Adipocyte (in vitro differentiated cells): ENCODE measurements around the gene PRR5.

ENCODE experiments used
- DNase-seq: peaks from one replicate; pipeline ENCODE4 v3.0.0-alpha.2; 2015; ENCODE audit warnings: low read depth
- H3K27me3 ChIP-seq: replicated peaks from 2 replicates; pipeline ENCODE4 v1.7.0; 2013; ENCODE audit warnings: mild to moderate bottlenecking, low read length, moderate library complexity; ENCODE audit not compliant: control insufficient read depth, insufficient read depth
- H3K36me3 ChIP-seq: 2 replicates; pipeline ENCODE4 v1.7.0; 2013; ENCODE audit warnings: low read length, mild to moderate bottlenecking, moderate library complexity; ENCODE audit not compliant: control insufficient read depth, insufficient read depth, severe bottlenecking
- H3K4me1 ChIP-seq: 2 replicates; pipeline ENCODE4 v1.7.0; 2013; ENCODE audit warnings: mild to moderate bottlenecking, low read length, moderate library complexity; ENCODE audit not compliant: control insufficient read depth, insufficient read depth
- H3K4me3 ChIP-seq: 2 replicates; pipeline ENCODE4 v1.7.0; 2013; ENCODE audit warnings: mild to moderate bottlenecking, low read length, moderate library complexity
- H3K9ac ChIP-seq: 2 replicates; pipeline ENCODE4 v1.7.0; 2013; ENCODE audit warnings: mild to moderate bottlenecking, low read length, moderate library complexity
- H3K9me3 ChIP-seq: 2 replicates; pipeline ENCODE4 v1.7.0; 2013; ENCODE audit warnings: mild to moderate bottlenecking, low read length, moderate library complexity; ENCODE audit not compliant: control insufficient read depth

PRR5 gene

GRCh38 chr22:44723801-44724200 is 21.8 kb downstream of the PRR5 start:
- Histone ChIP-seq H3K9me3 (no peaks in the 10 kb centered on the region), H3K27me3 (no peaks in the 10 kb centered on the region), H3K9ac (no peak overlapping the region), H3K4me3 (no peak overlapping the region), H3K4me1 (peaks cover 5% of the 10 kb centered on the region), H3K36me3 (peaks cover 54% of the 10 kb centered on the region)
- no peak for DNase-seq

GRCh38 chr22:44724416-44724815 is 22.4 kb downstream of the PRR5 start:
- no peaks in the 10 kb centered on the region for H3K9me3 ChIP-seq
- peaks cover 55% of the 10 kb centered on the region for H3K36me3 ChIP-seq
- no peak overlapping the region for H3K9ac ChIP-seq
- no peak overlapping the region for H3K4me3 ChIP-seq
- H3K4me1 ChIP-seq: peaks cover 12% of the 10 kb centered on the region
- no peak for DNase-seq
- H3K27me3 ChIP-seq: no peaks in the 10 kb centered on the region

- Histone ChIP-seq H3K4me1 (peaks cover 16% of the 10 kb centered on the region), H3K4me3 (no peak overlapping the region), H3K9me3 (no peaks in the 10 kb centered on the region), H3K36me3 (peaks cover 56% of the 10 kb centered on the region), H3K27me3 (no peaks in the 10 kb centered on the region), H3K9ac (no peak overlapping the region)
- no peak for DNase-seq
These were observed 22.9 kb downstream of the PRR5 start for GRCh38 chr22:44724859-44725258.

- H3K9ac ChIP-seq: no peak overlapping the region
- H3K4me3 ChIP-seq: no peak overlapping the region
- no peak for DNase-seq
- H3K9me3 ChIP-seq: no peaks in the 10 kb centered on the region
- peaks cover 40% of the 10 kb centered on the region for H3K36me3 ChIP-seq
- H3K4me1 ChIP-seq: peaks cover 16% of the 10 kb centered on the region
- no peaks in the 10 kb centered on the region for H3K27me3 ChIP-seq
These were observed 24.4 kb downstream of the PRR5 start for GRCh38 chr22:44726439-44726838.

- no peaks in the 10 kb centered on the region for H3K27me3 ChIP-seq
- H3K9ac ChIP-seq: no peak overlapping the region
- DNase-seq: no peak
- peaks cover 37% of the 10 kb centered on the region for H3K36me3 ChIP-seq
- H3K4me1 ChIP-seq: peaks cover 16% of the 10 kb centered on the region
- H3K9me3 ChIP-seq: no peaks in the 10 kb centered on the region
- no peak overlapping the region for H3K4me3 ChIP-seq
These were observed 25.1 kb downstream of the PRR5 start for GRCh38 chr22:44727148-44727547.

- H3K9ac ChIP-seq: no peak overlapping the region
- DNase-seq: no peak
- H3K9me3 ChIP-seq: no peaks in the 10 kb centered on the region
These were observed 25.7 kb downstream of the PRR5 start for GRCh38 chr22:44727709-44728108.

GRCh38 chr22:44728761-44729324 is 26.8 kb downstream of the PRR5 start:
- H3K9me3 ChIP-seq: no peaks in the 10 kb centered on the region
- no peak for DNase-seq
- H3K4me1 ChIP-seq: peaks cover 16% of the 10 kb centered on the region
- no peaks in the 10 kb centered on the region for H3K27me3 ChIP-seq
- H3K4me3 ChIP-seq: peak overlapping the region; percentile 36
- H3K36me3 ChIP-seq: peaks cover 40% of the 10 kb centered on the region
- H3K9ac ChIP-seq: peak overlapping the region; percentile 26

More at GRCh38 chr22:44727709-44728108, 25.7 kb downstream of the PRR5 start:
- H3K27me3 ChIP-seq: no peaks in the 10 kb centered on the region
- H3K4me3 ChIP-seq: no peak overlapping the region
- H3K36me3 ChIP-seq: peaks cover 40% of the 10 kb centered on the region
- H3K4me1 ChIP-seq: peaks cover 16% of the 10 kb centered on the region

- H3K4me1 ChIP-seq: peaks cover 16% of the 10 kb centered on the region
- no peaks in the 10 kb centered on the region for H3K27me3 ChIP-seq
- peak overlapping the region; percentile 36 for H3K4me3 ChIP-seq
- H3K36me3 ChIP-seq: peaks cover 39% of the 10 kb centered on the region
- DNase-seq: no peak
- H3K9me3 ChIP-seq: no peaks in the 10 kb centered on the region
- H3K9ac ChIP-seq: peak overlapping the region; percentile 26
These were observed 27.5 kb downstream of the PRR5 start for GRCh38 chr22:44729391-44730021.

- no peak for DNase-seq
- Histone ChIP-seq H3K9ac (no peak overlapping the region), H3K4me3 (no peak overlapping the region), H3K36me3 (peaks cover 34% of the 10 kb centered on the region), H3K9me3 (no peaks in the 10 kb centered on the region), H3K4me1 (peaks cover 16% of the 10 kb centered on the region), H3K27me3 (no peaks in the 10 kb centered on the region)
These were observed 28.0 kb downstream of the PRR5 start for GRCh38 chr22:44730022-44730393.

GRCh38 chr22:44730490-44731356 is 28.7 kb downstream of the PRR5 start:
- H3K4me3 ChIP-seq: no peak overlapping the region
- no peak for DNase-seq

GRCh38 chr22:44731357-44731970 is 29.5 kb downstream of the PRR5 start:
- Histone ChIP-seq H3K4me3 (no peak overlapping the region), H3K4me1 (peaks cover 16% of the 10 kb centered on the region), H3K27me3 (no peaks in the 10 kb centered on the region), H3K9me3 (no peaks in the 10 kb centered on the region), H3K36me3 (peaks cover 22% of the 10 kb centered on the region), H3K9ac (no peak overlapping the region)
- DNase-seq: no peak

More at GRCh38 chr22:44730490-44731356, 28.7 kb downstream of the PRR5 start:
- no peaks in the 10 kb centered on the region for H3K27me3 ChIP-seq
- no peak overlapping the region for H3K9ac ChIP-seq
- H3K4me1 ChIP-seq: peaks cover 16% of the 10 kb centered on the region
- no peaks in the 10 kb centered on the region for H3K9me3 ChIP-seq
- H3K36me3 ChIP-seq: peaks cover 27% of the 10 kb centered on the region
